GM12878 (cell line): ENCODE results near the gene HSFX4. TPM values are rescaled to one million over a fixed set of nuclear protein-coding genes. Genes with fewer than 3 reads are reported as not detected.
A peak's percentile ranks its signal among the peaks of the same experiment; 100 is the strongest.

Experiments used
- ATAC-seq: fragments of 200-7000 bp; cut with Tn5 transposase; 3 replicates; pipeline ENCODE4 v1.9.1; 2020; ENCODE audit warnings: mild to moderate bottlenecking, moderate library complexity
- BruUV-seq: library from RNA; stranded (reverse); fragments of 400-500 nt; replicated peaks from 2 replicates; lab custom pipeline; 2021; lab: Mats Ljungman, UMichigan
- CTCF ChIA-PET: fragments of 300-600 bp; sonication (Branson Sonifier 250); formaldehyde crosslinking; extraction: SDS; loops from one replicate; lab custom pipeline; 2021; ENCODE audit warnings: inconsistent platforms; lab: Yijun Ruan, JAX
- POLR2A ChIA-PET: fragments of 350-600 bp; formaldehyde crosslinking; extraction: SDS; loops from one replicate; lab custom pipeline; 2021; ENCODE audit warnings: inconsistent platforms; lab: Charles Lee
- RAD21 ChIA-PET: fragments of 300-600 bp; sonication (Branson Sonifier 250); formaldehyde crosslinking; loops from one replicate; lab custom pipeline; 2023; ENCODE audit warnings: antibody characterized with exemption; ENCODE audit not compliant: unreplicated experiment; lab: Charles Lee
- SMC1A ChIA-PET: fragments of 300-600 bp; sonication (Branson Sonifier 250); formaldehyde crosslinking; loops from one replicate; lab custom pipeline; 2023; ENCODE audit not compliant: unreplicated experiment, uncharacterized antibody; lab: Charles Lee
- DNase-seq: peaks from one replicate; pipeline ENCODE4 v3.0.0-alpha.2; 2011; ENCODE audit warnings: low read depth, low spot score
- FAIRE-seq: peaks from 3 replicates; lab custom pipeline; 2011; peaks lifted over from hg19 to GRCh38; lab: Jason Lieb, UNC
- H2AFZ ChIP-seq: 2 replicates; pipeline ENCODE4 v1.6.0; 2011; ENCODE audit warnings: low read depth, low read length, control low read depth; ENCODE audit not compliant: control insufficient read depth
- H3K27ac ChIP-seq: 2 replicates; pipeline ENCODE4 v1.5.1; 2011; ENCODE audit warnings: control low read depth; ENCODE audit not compliant: control insufficient read depth, insufficient read depth
- H3K27me3 ChIP-seq, 2 experiments: replicated peaks in 1 of 2; 2 replicates each; pipeline versions ENCODE4 v1.6.0 to v1.6.1; 2011; ENCODE audit warnings: low read length in 1 of 2; ENCODE audit not compliant: control insufficient read depth in 2 of 2, insufficient read depth in 2 of 2
- H3K36me3 ChIP-seq, 2 experiments: 2 replicates each; pipeline ENCODE4 v1.5.1; 2011; ENCODE audit warnings: low read length in 1 of 2; ENCODE audit not compliant: control insufficient read depth in 2 of 2, insufficient read depth in 2 of 2
- H3K4me1 ChIP-seq: 2 replicates; pipeline ENCODE4 v1.6.1; 2011; ENCODE audit warnings: mild to moderate bottlenecking, low read length, moderate library complexity, mixed read lengths; ENCODE audit not compliant: control insufficient read depth, insufficient read depth
- H3K4me2 ChIP-seq: 2 replicates; pipeline ENCODE4 v1.6.0; 2011; ENCODE audit warnings: control low read depth; ENCODE audit not compliant: control insufficient read depth, insufficient read depth
- H3K4me3 ChIP-seq: fragments of 200-600 bp; sonication (generic); 2 replicates; pipeline ENCODE4 v1.5.1; 2016
- H3K79me2 ChIP-seq: 2 replicates; pipeline ENCODE4 v1.6.0; 2011; ENCODE audit warnings: low read length; ENCODE audit not compliant: control insufficient read depth, insufficient read depth
- H3K9ac ChIP-seq: 2 replicates; pipeline ENCODE4 v1.8.0; 2011; ENCODE audit warnings: low read length, control low read depth, mixed read lengths; ENCODE audit not compliant: control insufficient read depth, insufficient read depth
- H3K9me3 ChIP-seq: replicated peaks from 3 replicates; pipeline ENCODE4 v1.5.1; 2011; ENCODE audit warnings: mild to moderate bottlenecking, low read length; ENCODE audit not compliant: control insufficient read depth, insufficient read depth
- H4K20me1 ChIP-seq: 2 replicates; pipeline ENCODE4 v1.6.0; 2011; ENCODE audit not compliant: control insufficient read depth, insufficient read depth
- ATF2 ChIP-seq: IDR thresholded peaks from 2 replicates; pipeline ENCODE4 v1.6.1; 2012; ENCODE audit warnings: low read length, inconsistent platforms
- BHLHE40 ChIP-seq, 2 experiments: fragments of 450-650 bp in 1 of 2; IDR thresholded peaks; 2 replicates each; pipeline ENCODE4 v1.6.1; 2011 to 2017; ENCODE audit warnings: low read depth in 2 of 2, borderline replicate concordance in 1 of 2, improper control_type of control experiment in 1 of 2, low read length in 1 of 2, mild to moderate bottlenecking in 1 of 2
- CEBPB ChIP-seq, 2 experiments: fragments of 150-350 bp in 1 of 2; IDR thresholded peaks; 2 replicates each; pipeline ENCODE4 v1.6.1; 2012 to 2014; ENCODE audit warnings: low read depth in 2 of 2, low read length in 2 of 2, borderline replicate concordance in 1 of 2, inconsistent platforms in 1 of 2
- DPF2 ChIP-seq: fragments of 450-650 bp; IDR thresholded peaks from 2 replicates; pipeline ENCODE4 v1.6.1; 2017; ENCODE audit warnings: mild to moderate bottlenecking
- E2F4 ChIP-seq: IDR thresholded peaks from 2 replicates; pipeline ENCODE4 v1.6.1; 2012; ENCODE audit warnings: low read depth, low read length, improper control_type of control experiment
- NFIC ChIP-seq: IDR thresholded peaks from 2 replicates; pipeline ENCODE4 v1.6.1; 2012; ENCODE audit warnings: low read depth, mild to moderate bottlenecking, inconsistent platforms, low read length, moderate library complexity
- POLR2A ChIP-seq: IDR thresholded peaks from 2 replicates; pipeline ENCODE4 v1.6.1; 2011; ENCODE audit warnings: low read depth, mild to moderate bottlenecking, low read length
- RFX5 ChIP-seq: IDR thresholded peaks from 2 replicates; pipeline ENCODE4 v1.6.1; 2011; ENCODE audit warnings: low read depth, low read length, improper control_type of control experiment
- SMARCA5 ChIP-seq: fragments of 450-650 bp; IDR thresholded peaks from 2 replicates; pipeline ENCODE4 v1.6.1; 2017; ENCODE audit warnings: mild to moderate bottlenecking
- TCF3 ChIP-seq: IDR thresholded peaks from 2 replicates; pipeline ENCODE4 v1.6.1; 2012; ENCODE audit warnings: low read depth, mild to moderate bottlenecking, low read length, borderline replicate concordance; ENCODE audit not compliant: insufficient read depth
- ZNF207 ChIP-seq: fragments of 450-650 bp; IDR thresholded peaks from 2 replicates; pipeline ENCODE4 v1.6.1; 2014; ENCODE audit warnings: antibody characterized with exemption, mild to moderate bottlenecking, borderline replicate concordance
- ZNF592 ChIP-seq: fragments of 450-650 bp; IDR thresholded peaks from 2 replicates; pipeline ENCODE4 v1.6.1; 2017; ENCODE audit warnings: mild to moderate bottlenecking, moderate library complexity
- WGBS: methylation state at CpG from one replicate; pipeline ENCODE4 v1.1.6; 2016; ENCODE audit warnings: low lambda C conversion rate; ENCODE audit not compliant: insufficient replicate concordance, insufficient coverage; ENCODE audit errors: missing lambda C conversion rate; 5-methylcytosine and 5-hydroxymethylcytosine counted together
- in situ Hi-C: fragments of 300-500 bp; cut with MboI; formaldehyde crosslinking; loops from 9 replicates; pipeline ENCODE4 v1.14.3; 2018; ENCODE audit warnings: mixed read lengths
- intact Hi-C: fragments of 100-400 bp; cut with micrococcal nuclease; formaldehyde crosslinking; loops from one replicate; pipeline ENCODE4 v1.14.2; 2022; ENCODE audit not compliant: unreplicated experiment
- polyA plus RNA-seq, 11 experiments: library from polyadenylated mRNA; depleted of rRNA in 4 of 11; unstranded in 6 of 11; stranded (reverse) in 5 of 11; fragments of >200 nt; fragmentation: Nextera tagmentation in 4 of 11; fragmentation: Illumina TruSeq in 1 of 11; extraction: Ambion mirVana in 4 of 11; extraction: Trizol in 1 of 11; gene quantifications; 1 replicate in 1 of 11; 2 replicates in 10 of 11; pipeline versions ENCODE4 v1.2.1 to v1.2.3, GENCODE V29; 2011 to 2016; ENCODE audit warnings: inconsistent platforms in 2 of 11, missing spikeins in 2 of 11, low read depth in 1 of 11
- total RNA-seq, 4 experiments: library from RNA; depleted of rRNA in 3 of 4; stranded (reverse); fragments of >200 nt in 3 of 4; fragmentation: Illumina TruSeq in 1 of 4; extraction: Trizol in 1 of 4; gene quantifications; 2 replicates each; pipeline versions ENCODE4 v1.2.1 to v1.2.3, GENCODE V29; 2013 to 2021

The HSFX4 gene
- total and polyA plus RNA-seq, 10 of the 15 experiments (the other 5 are each of a cell fraction or from before 2014, with no cell fraction given), result 0.11 to 0.24 (median 0.21) TPM; not detected in 6

GRCh38 chrX:149939655-149939904, 10.2 kb downstream of the HSFX4 start:
- H3K79me2 ChIP-seq, result peaks cover 11% of the 10 kb centered on the region
- no peaks in the 10 kb centered on the region for H3K27me3 ChIP-seq
- H3K4me3 ChIP-seq, result peak overlapping the region; percentile 47; the same call in 1 of the 2 replicates
- H3K9me3 ChIP-seq, result no peaks in the 10 kb centered on the region; the same call in 2 of the 3 replicates
- no peaks in the 10 kb centered on the region for H4K20me1 ChIP-seq
- FAIRE-seq, result no peak
- intact Hi-C loops (loop anchor here (10.0 kb wide), 1 partner anchor 435 kb away; the partner anchor contains the start of gene IDS), in situ Hi-C loops (no loop called here)
- POLR2A ChIA-PET, result interaction anchor here (0.5 to 3.1 kb wide), 10 partner anchors 23 to 754 kb away, joined by 3 to 34 read pairs (median 4); partner anchors contain the start of genes EOLA1, MTM1 and MTMR1
- no peak for DNase-seq
- CTCF ChIA-PET, result interaction anchor here (0.9 to 1.4 kb wide), 5 partner anchors 110 to 757 kb away, joined by 3 to 5 read pairs (median 4); partner anchors contain the start of gene EOLA1
- ATAC-seq, result peak; percentile 52
- H3K4me2 ChIP-seq, result peak overlapping the region; percentile 60; the same call in 1 of the 2 replicates
- H3K27ac ChIP-seq, result peak overlapping the region; percentile 73
- WGBS, result 59% methylated on average over 7 of the region's 17 CpGs
- no TSS peak for BruUV-seq
- no peaks in the 10 kb centered on the region; a peak in 1 of 4 replicates for H3K36me3 ChIP-seq
- peak overlapping the region; percentile 48; the same call in 1 of the 2 replicates for H2AFZ ChIP-seq
- RAD21 ChIA-PET, result interaction anchor here (0.7 to 3.9 kb wide), 10 partner anchors 23 to 1073 kb away, joined by 3 to 49 read pairs (median 8); partner anchors contain the start of genes EOLA1 and MTM1
- H3K4me1 ChIP-seq, result no peaks in the 10 kb centered on the region
- SMC1A ChIA-PET, result interaction anchor here (1.0 to 1.4 kb wide), 2 partner anchors 110 to 400 kb away, joined by 3 to 11 read pairs; partner anchors contain the start of gene EOLA1
- H3K9ac ChIP-seq, result peak overlapping the region; percentile 65; the same call in 1 of the 2 replicates
- TF ChIP-seq NFIC, result no peak
- peak; percentile 65 for TF ChIP-seq POLR2A
- TF ChIP-seq TCF3, result no peak
- TF ChIP-seq SMARCA5, result peak; percentile 51; the same call in 1 of the 2 replicates
- no peak for TF ChIP-seq RFX5
- TF ChIP-seq DPF2, result no peak
- no peak for TF ChIP-seq ATF2
- no peak for TF ChIP-seq ZNF207
- TF ChIP-seq E2F4, result no peak
- TF ChIP-seq CEBPB (IDR thresholded peaks at IDR 0.05; ENCODE audit: borderline replicate concordance in 1 of 2, low read depth in 2 of 2, low read length in 2 of 2), result no peak
- no peak for TF ChIP-seq ZNF592
- TF ChIP-seq BHLHE40 (IDR thresholded peaks at IDR 0.05; ENCODE audit: borderline replicate concordance in 1 of 2, low read depth in 2 of 2, low read length in 1 of 2), result no peak
